Neuron (in vitro differentiated cells): Measurements from ENCODE around the gene MLXIP.

Experiments used
- H2AFZ ChIP-seq: one replicate; pipeline ENCODE4 v1.6.1; 2013; ENCODE audit warnings: low read depth, mild to moderate bottlenecking, inconsistent platforms, low read length, moderate library complexity
- H3K27me3 ChIP-seq: one replicate; pipeline ENCODE4 v1.6.1; 2013; ENCODE audit warnings: low read length; ENCODE audit not compliant: insufficient read depth
- H3K36me3 ChIP-seq: one replicate; pipeline ENCODE4 v1.6.1; 2013; ENCODE audit warnings: low read length; ENCODE audit not compliant: insufficient read depth
- H3K4me1 ChIP-seq: one replicate; pipeline ENCODE4 v1.6.1; 2013; ENCODE audit warnings: low read length; ENCODE audit not compliant: insufficient read depth
- H3K4me3 ChIP-seq: 2 replicates; pipeline ENCODE4 v1.5.1; 2013; ENCODE audit warnings: mild to moderate bottlenecking, low read length, moderate library complexity
- H3K9me3 ChIP-seq: one replicate; pipeline ENCODE4 v1.6.1; 2013; ENCODE audit warnings: low read length

MLXIP gene

DNA sequence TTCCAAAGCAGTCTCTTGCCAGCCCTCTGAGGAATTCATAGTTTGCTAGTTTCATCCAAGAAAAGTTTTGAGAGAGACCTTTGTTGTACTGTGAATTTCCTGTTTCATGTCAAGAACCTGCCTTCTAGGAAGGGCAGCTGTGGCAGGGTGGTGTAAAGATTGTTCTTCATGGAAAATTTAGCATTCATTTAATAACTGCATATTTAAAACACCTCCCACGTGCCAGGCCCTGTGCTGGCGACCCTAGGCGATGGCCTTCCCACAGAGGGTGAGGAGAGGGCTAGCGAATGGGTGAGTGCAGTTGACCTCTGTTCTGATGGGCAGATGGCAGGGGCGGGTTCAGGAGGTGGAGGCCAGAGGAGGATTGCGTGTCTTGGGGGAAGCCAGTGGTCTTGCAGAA, 43.2 kb downstream of the MLXIP start:
- H3K9me3 ChIP-seq = no peaks in the 10 kb centered on the region
- no peak overlapping the region for H2AFZ ChIP-seq
- H3K4me1 ChIP-seq = peaks cover 6% of the 10 kb centered on the region
- no peak overlapping the region for H3K4me3 ChIP-seq
- no peaks in the 10 kb centered on the region for H3K27me3 ChIP-seq
- H3K36me3 ChIP-seq = no peaks in the 10 kb centered on the region

DNA sequence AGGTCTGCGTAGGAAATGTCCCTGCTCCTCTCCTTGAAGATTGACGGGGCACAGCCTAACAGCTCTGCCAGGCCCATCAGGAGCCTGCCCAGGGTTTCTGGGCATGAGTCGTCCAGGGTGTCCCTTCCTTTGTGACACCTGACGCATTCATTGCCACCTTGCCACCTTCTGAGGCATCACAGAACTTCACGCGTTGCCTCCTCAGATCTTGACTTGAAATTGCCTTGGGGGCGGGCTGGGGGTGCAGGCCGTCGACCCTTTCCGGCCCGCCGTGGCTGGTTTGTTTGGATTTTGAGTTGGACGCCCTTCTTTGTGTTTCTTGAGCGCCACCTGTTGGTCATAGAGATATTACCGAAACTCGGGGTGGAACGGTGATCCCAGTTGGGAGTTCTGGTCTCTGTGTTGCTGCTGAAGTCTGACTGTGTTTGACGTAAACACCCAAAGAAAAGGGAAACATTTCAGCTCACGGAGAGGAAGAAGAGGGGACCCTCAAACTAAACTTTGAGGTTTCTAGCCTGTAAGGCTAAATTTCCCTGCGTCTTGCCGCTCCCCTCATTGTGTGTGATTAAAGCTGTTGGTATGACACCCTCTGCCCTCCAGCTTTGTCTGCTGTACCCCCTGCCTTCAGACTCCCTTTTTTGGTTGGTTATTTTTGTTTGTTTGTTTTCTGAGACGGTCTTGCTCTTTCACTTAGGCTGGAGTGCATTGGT, 44.6 kb downstream of the MLXIP start:
- Histone ChIP-seq H3K9me3 (no peaks in the 10 kb centered on the region), H2AFZ (no peak overlapping the region), H3K4me1 (peaks cover 6% of the 10 kb centered on the region), H3K36me3 (peaks cover 5% of the 10 kb centered on the region), H3K27me3 (no peaks in the 10 kb centered on the region), H3K4me3 (no peak overlapping the region)

DNA sequence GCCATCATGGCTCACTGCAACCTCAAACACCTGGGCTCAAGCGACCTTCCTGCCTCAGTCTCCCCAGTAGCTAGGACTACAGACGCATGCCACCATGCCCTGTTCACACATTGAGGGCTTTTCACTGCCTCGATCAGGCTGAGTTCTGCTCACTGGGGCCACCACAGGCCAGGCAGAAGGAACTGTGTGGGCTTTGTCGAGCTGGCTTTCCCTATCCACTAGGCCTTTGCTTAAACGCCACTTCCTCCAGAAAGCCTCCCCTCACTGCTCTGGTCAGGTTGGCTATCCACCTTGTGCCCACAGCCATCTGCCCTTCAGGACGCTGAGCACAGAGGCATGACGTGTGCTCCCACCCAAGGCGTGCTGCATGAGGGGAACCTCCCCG, 45.2 kb downstream of the MLXIP start:
- Histone ChIP-seq H3K4me3 (no peak overlapping the region), H3K9me3 (no peaks in the 10 kb centered on the region)

DNA sequence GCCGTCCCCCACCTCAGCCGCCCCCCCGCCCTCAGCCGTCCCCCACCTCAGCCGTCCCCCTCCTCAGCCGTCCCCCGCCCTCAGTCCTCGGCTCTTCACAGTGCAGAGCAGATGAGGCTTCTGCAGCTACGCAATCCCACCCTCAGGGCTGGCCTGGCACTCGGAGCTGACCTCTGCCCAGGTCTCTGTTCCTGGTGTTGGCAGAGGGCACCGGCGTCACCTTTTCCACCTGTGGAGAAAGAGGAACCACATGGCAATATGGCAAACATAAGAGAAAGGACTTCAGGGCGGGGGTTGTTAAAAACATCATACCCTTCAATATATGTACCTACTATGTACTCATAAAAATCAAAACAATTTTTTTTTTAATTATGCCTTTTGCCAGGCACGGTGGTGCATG, 45.8 kb downstream of the MLXIP start:
- Histone ChIP-seq H3K9me3 (no peaks in the 10 kb centered on the region), H3K4me3 (no peak overlapping the region), H3K4me1 (peaks cover 6% of the 10 kb centered on the region), H3K36me3 (peaks cover 15% of the 10 kb centered on the region), H2AFZ (no peak overlapping the region), H3K27me3 (no peaks in the 10 kb centered on the region)

More for the DNA sequence above, 45.2 kb downstream of the MLXIP start:
- Histone ChIP-seq H2AFZ (no peak overlapping the region), H3K36me3 (peaks cover 9% of the 10 kb centered on the region), H3K4me1 (peaks cover 6% of the 10 kb centered on the region), H3K27me3 (no peaks in the 10 kb centered on the region)

DNA sequence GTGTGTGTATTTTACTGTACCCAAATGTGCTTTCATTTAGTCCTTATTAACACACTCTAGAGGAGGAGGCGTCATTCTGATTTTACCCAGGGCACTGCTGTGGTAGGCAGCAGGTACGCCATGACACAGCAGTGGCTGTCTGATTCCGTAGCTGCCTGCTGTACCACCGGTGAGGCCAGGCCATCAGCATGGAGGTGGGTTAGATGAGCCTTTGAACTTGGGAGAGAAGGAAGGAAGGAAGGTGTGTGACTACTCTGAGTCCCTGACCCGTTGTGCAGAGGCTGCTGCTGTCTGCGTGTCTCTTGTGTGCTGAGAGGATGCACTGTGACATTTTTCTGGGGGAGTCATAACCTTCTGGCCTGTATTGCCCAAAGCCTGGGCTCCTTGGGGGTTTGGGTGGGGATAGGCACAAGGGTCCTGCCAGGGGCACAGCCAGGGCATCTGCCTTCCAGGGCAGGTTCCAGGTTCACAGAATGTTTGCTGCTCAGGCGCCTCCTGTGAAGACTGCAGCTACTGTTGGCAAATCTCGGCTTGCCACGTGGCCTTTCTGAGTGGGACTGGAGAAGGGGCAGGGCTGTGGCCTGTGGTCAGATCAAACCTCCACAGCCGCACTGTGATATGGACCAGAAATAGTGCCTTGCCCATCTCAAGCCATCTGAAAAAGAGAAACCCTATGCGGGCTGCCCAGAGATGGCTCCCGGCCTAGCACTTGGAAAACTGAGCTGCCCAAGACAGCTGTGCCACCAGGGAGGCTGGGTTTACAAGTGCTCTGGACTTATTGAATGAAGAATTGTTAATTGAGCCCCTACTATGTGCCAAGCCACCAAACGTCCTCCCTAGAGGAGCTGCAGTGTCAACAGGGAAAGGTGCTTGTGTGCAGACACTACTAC, 47.1 kb downstream of the MLXIP start:
- Histone ChIP-seq H3K4me3 (no peak overlapping the region), H3K9me3 (no peaks in the 10 kb centered on the region), H3K4me1 (peaks cover 3% of the 10 kb centered on the region), H2AFZ (no peak overlapping the region), H3K36me3 (peaks cover 28% of the 10 kb centered on the region), H3K27me3 (no peaks in the 10 kb centered on the region)

DNA sequence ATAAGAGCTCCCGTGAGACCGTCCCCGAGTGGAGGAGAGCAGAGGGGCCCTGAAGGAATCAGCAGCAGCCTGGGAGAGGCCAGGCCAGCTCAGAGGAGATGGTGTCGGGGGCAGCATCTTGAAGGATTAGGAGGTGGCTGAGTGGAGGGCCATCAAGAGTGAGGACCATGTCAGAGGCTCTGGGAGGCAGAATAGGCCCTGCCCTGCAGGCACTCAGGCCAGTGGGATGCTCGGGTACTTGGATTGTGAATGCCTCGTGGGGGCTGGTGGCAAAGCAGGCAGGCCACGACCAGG, 47.7 kb downstream of the MLXIP start:
- Histone ChIP-seq H2AFZ (no peak overlapping the region), H3K4me1 (peaks cover 3% of the 10 kb centered on the region), H3K9me3 (no peaks in the 10 kb centered on the region), H3K4me3 (no peak overlapping the region), H3K36me3 (peaks cover 29% of the 10 kb centered on the region), H3K27me3 (no peaks in the 10 kb centered on the region)

DNA sequence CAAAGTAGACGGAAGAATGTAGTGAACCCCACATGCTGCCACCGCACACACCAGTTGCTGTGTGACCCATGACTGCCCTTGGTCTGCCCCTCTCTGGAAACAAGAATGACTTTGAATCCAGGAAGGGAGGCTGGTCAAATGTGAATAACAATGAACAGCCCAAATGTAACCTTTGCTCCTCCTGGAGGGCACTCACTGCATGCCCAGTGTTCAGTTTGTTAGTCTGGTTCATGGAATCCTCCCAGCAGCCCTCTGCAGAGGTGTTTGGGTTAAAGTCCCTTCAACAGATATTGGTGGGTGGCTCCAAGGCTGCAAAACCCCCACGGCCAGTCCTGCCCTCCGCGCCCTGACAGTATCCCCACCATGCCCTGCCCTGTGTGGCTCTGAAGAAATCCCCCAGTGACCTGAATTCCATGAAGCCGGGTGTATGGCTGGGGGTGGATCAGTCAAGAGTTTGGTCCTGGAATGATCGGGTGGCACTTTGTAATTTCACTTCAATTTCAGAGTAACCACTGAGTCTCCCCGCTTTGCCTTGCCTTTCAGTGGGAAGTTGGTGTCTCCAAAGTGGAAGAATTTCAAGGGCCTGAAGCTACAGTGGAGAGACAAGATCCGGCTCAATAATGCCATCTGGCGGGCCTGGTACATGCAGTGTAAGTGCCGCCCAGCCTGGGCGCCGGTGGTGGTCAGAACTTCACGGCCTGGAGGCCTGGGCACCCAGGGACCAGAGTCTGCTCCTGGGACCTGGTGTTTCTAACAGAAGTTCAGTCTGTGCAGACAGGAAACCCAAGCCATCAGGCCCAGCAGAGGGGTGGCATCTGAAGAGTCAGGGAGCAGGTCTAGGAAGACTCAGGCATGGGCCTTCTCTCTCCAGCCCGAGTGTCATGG, 48.4 kb downstream of the MLXIP start:
- Histone ChIP-seq H3K4me3 (no peak overlapping the region), H3K4me1 (peaks cover under 1% of the 10 kb centered on the region), H2AFZ (no peak overlapping the region), H3K27me3 (no peaks in the 10 kb centered on the region), H3K9me3 (no peaks in the 10 kb centered on the region), H3K36me3 (peaks cover 29% of the 10 kb centered on the region)

DNA sequence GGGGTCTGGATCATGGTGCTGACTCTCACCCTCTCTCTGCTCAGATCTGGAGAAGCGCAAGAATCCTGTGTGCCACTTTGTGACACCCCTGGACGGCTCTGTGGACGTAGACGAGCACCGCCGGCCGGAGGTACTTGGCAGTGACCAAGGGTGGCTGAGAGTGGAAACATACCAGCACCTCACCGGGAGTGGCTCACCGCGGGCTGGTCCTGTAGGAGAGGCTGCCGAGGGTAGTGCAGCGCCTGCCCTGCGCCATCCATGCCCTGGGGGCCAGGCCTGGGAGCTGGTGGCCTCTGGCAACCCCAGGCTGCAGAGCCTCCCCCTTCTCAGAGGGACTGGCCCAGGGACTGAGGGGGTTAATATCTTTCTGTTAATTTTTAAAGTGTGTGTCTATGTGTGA, 49.3 kb downstream of the MLXIP start:
- H3K4me3 ChIP-seq = no peak overlapping the region
- no peak overlapping the region for H2AFZ ChIP-seq
- no peaks in the 10 kb centered on the region for H3K9me3 ChIP-seq
- H3K27me3 ChIP-seq = no peaks in the 10 kb centered on the region
- no peaks in the 10 kb centered on the region for H3K4me1 ChIP-seq
- H3K36me3 ChIP-seq = peaks cover 31% of the 10 kb centered on the region

DNA sequence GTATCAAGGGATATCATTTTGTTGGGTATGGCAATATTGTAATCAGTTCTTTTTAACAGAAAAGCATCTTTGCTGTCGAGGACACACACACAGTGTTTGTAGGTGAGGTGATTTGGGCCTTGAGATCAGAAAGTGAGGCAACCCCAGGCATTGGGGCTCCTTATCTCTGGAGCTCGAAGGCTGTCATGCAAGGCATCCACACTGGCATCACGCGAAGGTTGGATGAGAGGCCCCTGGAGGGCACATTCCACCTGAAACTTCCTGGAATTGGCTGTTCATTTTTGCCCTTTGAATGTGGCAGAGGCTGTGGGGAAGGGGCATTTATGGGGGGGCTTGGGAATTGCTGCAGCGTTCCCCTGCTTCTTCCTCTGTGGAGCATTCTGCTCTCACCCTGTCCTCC, 49.9 kb downstream of the MLXIP start:
- Histone ChIP-seq H3K4me3 (no peak overlapping the region), H3K4me1 (no peaks in the 10 kb centered on the region), H3K36me3 (peaks cover 35% of the 10 kb centered on the region), H3K9me3 (no peaks in the 10 kb centered on the region), H2AFZ (no peak overlapping the region), H3K27me3 (no peaks in the 10 kb centered on the region)

DNA sequence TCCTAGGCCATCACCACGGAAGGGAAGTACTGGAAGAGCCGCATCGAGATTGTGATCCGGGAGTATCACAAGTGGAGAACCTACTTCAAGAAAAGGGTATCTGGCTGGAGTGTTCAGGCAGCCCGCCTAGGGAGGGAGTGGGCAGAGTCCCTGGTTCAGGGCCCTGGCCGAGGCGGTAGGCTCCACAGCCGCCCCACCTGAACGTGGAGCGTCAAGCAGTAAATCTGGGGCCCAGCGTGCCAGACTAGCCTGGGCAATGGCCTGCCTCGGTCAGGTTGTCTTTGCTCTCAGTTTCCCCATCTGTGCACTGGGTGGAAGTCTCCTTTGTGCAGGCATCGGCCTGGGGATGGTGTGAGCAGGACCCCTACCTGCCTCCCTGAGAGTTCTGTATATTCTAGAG, 50.6 kb downstream of the MLXIP start:
- no peaks in the 10 kb centered on the region for H3K27me3 ChIP-seq
- H3K4me3 ChIP-seq = no peak overlapping the region
- no peak overlapping the region for H2AFZ ChIP-seq
- H3K4me1 ChIP-seq = no peaks in the 10 kb centered on the region
- H3K36me3 ChIP-seq = peaks cover 35% of the 10 kb centered on the region
- H3K9me3 ChIP-seq = no peaks in the 10 kb centered on the region

DNA sequence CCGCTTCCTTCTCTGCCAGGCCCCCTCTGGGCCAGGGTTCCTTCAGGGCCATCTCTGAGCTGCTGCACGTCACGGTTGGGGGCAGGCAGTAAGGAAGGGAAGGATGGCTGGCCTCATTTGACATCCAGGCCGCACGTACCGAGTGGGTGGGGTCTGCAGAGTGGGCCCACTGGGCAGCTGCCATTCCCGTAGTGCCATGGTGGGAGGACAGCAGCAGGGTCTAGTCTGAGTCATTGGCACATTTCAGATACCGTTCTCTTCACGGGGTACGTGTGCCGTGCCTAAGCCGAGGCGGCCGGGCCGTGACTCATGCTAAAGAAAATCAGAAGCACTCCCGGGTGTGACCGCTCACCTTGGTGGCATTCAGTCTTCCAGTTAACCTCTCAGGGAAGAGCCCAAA, 51.6 kb downstream of the MLXIP start:
- Histone ChIP-seq H3K4me1 (no peaks in the 10 kb centered on the region), H3K27me3 (no peaks in the 10 kb centered on the region), H3K36me3 (peaks cover 37% of the 10 kb centered on the region), H2AFZ (no peak overlapping the region), H3K9me3 (no peaks in the 10 kb centered on the region), H3K4me3 (no peak overlapping the region)

DNA sequence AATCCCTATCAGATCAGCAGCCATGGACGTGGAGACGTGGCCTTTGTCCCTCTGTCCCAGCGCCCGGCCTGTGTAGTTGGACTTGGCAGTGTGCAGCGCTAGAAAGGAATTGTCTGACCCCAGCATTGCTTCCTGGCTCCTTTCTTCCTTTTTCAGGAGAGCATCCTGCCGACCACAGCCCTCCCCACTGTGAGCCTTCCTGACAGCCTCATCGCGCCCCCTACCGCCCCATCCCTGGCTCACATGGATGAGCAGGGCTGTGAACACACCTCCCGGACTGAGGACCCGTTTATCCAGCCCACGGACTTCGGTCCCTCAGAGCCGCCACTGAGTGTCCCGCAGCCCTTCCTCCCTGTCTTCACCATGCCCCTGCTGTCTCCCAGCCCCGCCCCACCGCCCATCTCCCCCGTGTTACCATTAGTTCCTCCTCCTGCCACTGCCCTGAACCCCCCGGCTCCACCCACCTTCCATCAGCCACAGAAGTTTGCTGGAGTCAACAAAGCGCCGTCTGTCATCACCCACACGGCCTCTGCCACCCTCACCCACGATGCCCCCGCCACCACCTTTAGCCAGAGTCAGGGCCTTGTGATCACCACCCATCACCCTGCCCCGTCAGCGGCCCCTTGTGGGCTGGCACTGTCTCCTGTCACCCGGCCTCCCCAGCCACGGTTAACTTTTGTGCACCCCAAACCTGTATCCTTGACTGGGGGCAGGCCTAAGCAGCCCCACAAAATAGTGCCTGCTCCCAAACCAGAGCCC, 54.8 kb downstream of the MLXIP start:
- H3K4me3 ChIP-seq = no peak overlapping the region
- H3K36me3 ChIP-seq = peaks cover 40% of the 10 kb centered on the region
- H2AFZ ChIP-seq = no peak overlapping the region
- H3K9me3 ChIP-seq = no peaks in the 10 kb centered on the region
- no peaks in the 10 kb centered on the region for H3K4me1 ChIP-seq
- no peaks in the 10 kb centered on the region for H3K27me3 ChIP-seq
